ENCODE results near the gene USP16. TPM values are rescaled to one million over a fixed set of nuclear protein-coding genes. Genes with fewer than 3 reads are reported as not detected.

Gene USP16
- total and polyA plus RNA-seq, 9 donors: 32.2 to 46.9 (median 41.4) TPM

DNA sequence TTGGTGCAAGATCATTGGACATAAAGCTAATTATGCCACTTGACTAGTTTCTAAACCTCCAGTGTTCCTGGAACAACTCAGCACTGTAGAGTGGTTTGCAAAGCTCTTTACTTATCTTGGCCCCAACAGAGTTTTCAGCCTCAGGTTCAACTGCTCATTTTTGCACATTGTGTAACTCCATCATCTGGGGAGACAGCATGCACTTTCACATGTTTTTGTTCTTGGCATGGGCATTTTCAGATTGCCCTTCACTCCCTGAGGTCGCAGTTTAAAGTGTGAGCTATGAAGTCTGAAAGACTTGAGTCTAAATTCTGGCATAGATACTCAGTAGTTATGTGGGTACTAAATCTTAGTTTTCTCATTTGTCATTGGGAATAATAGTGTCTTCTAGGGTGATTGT, 5.1 kb downstream of the USP16 start:
- Histone ChIP-seq H3K27me3 (ENCODE audit: control insufficient read depth, insufficient read depth, low read length) (no peaks in the 10 kb centered on the region), H3K9me3 (replicated peaks; ENCODE audit: control insufficient read depth, low read depth, low read length) (no peaks in the 10 kb centered on the region), H3K27ac (ENCODE audit: low read length) (no peak overlapping the region), H3K4me1 (ENCODE audit: control insufficient read depth, insufficient read depth, low read length) (no peaks in the 10 kb centered on the region), H3K36me3 (ENCODE audit: control insufficient read depth, insufficient read depth, low read length) (peaks cover 27% of the 10 kb centered on the region), H3K4me3 (ENCODE audit: low read length) (no peak overlapping the region)
- DNase-seq: no peak
- no CpG with 5 or more reads among the region's 1 CpG for WGBS (ENCODE audit: insufficient coverage)

DNA sequence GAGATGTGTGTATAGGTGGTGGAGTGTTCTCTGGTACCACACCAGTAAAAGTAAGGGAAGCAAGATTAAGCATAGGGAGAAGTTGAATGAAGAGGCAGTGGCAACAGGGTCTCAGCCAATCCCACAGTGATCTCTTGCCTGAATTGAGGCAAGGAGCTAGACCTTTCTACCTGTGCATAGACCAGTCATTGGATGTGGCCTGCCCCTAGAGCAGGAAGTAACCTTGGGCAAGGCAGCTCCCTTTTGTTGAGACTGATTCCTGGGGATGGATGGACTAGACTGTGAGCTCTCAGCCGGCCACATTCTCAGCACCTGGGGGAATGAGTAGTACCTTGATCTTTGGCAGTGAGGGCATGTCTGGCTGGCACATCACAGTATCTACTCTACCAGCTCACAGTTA, 6.4 kb downstream of the USP16 start:
- no CpG with 5 or more reads among the region's 1 CpG for WGBS (ENCODE audit: insufficient coverage)
- no peak overlapping the region for H3K27ac ChIP-seq (ENCODE audit: low read length)

DNA sequence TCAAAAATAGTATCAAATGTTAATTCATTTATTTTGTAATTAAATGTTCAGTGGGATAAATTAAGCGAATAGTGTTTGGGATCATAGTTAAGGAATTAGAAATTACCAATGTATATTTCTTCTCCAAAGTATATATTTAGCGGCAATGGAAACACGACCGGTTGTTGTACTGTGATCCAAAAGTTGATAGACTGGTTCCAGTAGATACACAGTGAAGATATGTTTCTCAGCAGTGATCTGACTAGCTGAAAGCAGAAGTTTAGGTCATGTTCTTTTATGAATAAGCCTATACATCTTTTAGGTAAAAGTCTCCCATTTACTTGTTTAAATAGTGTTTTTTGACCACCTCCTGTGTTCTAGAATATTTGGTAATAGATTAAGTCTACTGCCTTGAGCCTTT, 8.8 kb downstream of the USP16 start:
- WGBS (ENCODE audit: insufficient coverage): no CpG with 5 or more reads among the region's 4 CpGs

More for the DNA sequence above, 6.4 kb downstream of the USP16 start:
- no peaks in the 10 kb centered on the region for H3K27me3 ChIP-seq (ENCODE audit: control insufficient read depth, insufficient read depth, low read length)
- peaks cover 32% of the 10 kb centered on the region for H3K36me3 ChIP-seq (ENCODE audit: control insufficient read depth, insufficient read depth, low read length)
- H3K9me3 ChIP-seq (replicated peaks; ENCODE audit: control insufficient read depth, low read depth, low read length): no peaks in the 10 kb centered on the region
- no peaks in the 10 kb centered on the region for H3K4me1 ChIP-seq (ENCODE audit: control insufficient read depth, insufficient read depth, low read length)
- H3K4me3 ChIP-seq (ENCODE audit: low read length): no peak overlapping the region
- DNase-seq: no peak

DNA sequence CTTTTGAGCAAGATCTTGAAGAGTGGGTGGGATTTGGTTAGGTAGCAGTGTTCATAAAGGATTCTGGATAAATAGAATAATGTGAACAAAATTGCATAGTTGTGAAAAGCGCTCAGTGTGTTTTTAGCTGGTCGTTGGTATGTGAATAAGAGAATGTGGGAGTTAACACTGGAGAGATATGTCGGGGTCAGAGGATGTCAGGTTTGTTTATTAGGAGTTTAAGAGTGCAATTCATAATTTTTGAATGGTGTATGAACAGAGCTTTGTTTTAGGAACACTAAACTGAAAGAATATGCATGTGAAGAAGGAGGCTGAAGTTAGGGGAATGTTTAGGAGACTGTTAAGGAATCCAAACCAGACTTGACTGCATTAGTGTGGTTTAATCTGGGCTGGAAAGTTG, 9.4 kb downstream of the USP16 start:
- H3K27me3 ChIP-seq (ENCODE audit: control insufficient read depth, insufficient read depth, low read length): no peaks in the 10 kb centered on the region
- WGBS (ENCODE audit: insufficient coverage): 93% methylated on average over 3 of the region's 3 CpGs
- no peaks in the 10 kb centered on the region for H3K4me1 ChIP-seq (ENCODE audit: control insufficient read depth, insufficient read depth, low read length)
- H3K9me3 ChIP-seq (replicated peaks; ENCODE audit: control insufficient read depth, low read depth, low read length): no peaks in the 10 kb centered on the region
- DNase-seq: no peak
- peaks cover 36% of the 10 kb centered on the region for H3K36me3 ChIP-seq (ENCODE audit: control insufficient read depth, insufficient read depth, low read length)
- no peak overlapping the region for H3K4me3 ChIP-seq (ENCODE audit: low read length)
- no peak overlapping the region for H3K27ac ChIP-seq (ENCODE audit: low read length)

More for the DNA sequence above, 8.8 kb downstream of the USP16 start:
- Histone ChIP-seq H3K27me3 (ENCODE audit: control insufficient read depth, insufficient read depth, low read length) (no peaks in the 10 kb centered on the region), H3K4me1 (ENCODE audit: control insufficient read depth, insufficient read depth, low read length) (no peaks in the 10 kb centered on the region), H3K36me3 (ENCODE audit: control insufficient read depth, insufficient read depth, low read length) (peaks cover 37% of the 10 kb centered on the region), H3K4me3 (ENCODE audit: low read length) (no peak overlapping the region), H3K9me3 (replicated peaks; ENCODE audit: control insufficient read depth, low read depth, low read length) (no peaks in the 10 kb centered on the region), H3K27ac (ENCODE audit: low read length) (no peak overlapping the region)
- no peak for DNase-seq

DNA sequence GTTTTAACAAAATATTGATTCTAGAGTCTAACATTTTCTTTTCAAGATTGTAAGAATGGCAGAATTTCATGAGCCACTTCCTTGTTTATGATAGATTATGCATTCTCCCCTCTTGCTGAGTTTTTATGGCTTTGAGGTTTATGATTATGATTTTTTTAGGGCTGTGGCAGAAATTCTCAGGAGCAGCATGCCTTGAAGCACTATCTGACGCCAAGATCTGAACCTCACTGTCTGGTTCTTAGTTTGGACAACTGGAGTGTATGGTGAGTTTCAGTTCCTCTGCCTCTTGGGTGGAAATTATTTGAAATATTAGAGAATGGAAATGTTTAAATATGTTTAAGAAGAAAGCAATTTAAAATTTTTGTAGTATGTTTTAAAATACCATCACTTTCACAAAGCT, 10.2 kb downstream of the USP16 start:
- H3K36me3 ChIP-seq (ENCODE audit: control insufficient read depth, insufficient read depth, low read length): peaks cover 32% of the 10 kb centered on the region
- no peaks in the 10 kb centered on the region for H3K9me3 ChIP-seq (replicated peaks; ENCODE audit: control insufficient read depth, low read depth, low read length)
- no peak for DNase-seq
- WGBS (ENCODE audit: insufficient coverage): 100% methylated on average over 1 of the region's 1 CpG
- H3K27me3 ChIP-seq (ENCODE audit: control insufficient read depth, insufficient read depth, low read length): no peaks in the 10 kb centered on the region
- H3K4me3 ChIP-seq (ENCODE audit: low read length): no peak overlapping the region
- no peaks in the 10 kb centered on the region for H3K4me1 ChIP-seq (ENCODE audit: control insufficient read depth, insufficient read depth, low read length)
- no peak overlapping the region for H3K27ac ChIP-seq (ENCODE audit: low read length)

DNA sequence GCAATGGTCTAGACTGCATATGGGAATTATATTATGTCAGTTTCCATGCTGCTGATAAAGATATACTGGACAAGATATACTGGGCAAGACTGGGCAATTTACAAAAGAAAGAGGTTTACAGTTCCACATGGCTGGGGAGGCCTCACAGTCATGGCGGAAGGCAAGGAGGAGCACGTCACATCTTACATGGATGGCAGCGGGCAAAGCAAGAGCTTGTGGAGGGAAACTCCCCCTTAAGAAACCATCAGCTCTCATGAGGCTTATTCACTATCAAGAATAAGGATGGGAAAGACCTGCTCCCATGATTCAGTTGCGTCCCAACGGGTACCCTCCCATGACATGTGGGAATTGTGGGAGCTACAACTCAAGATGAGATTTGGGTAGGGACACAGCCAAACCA, 27.8 kb downstream of the USP16 start:
- H3K27me3 ChIP-seq (ENCODE audit: control insufficient read depth, insufficient read depth, low read length): no peaks in the 10 kb centered on the region
- no peak for DNase-seq
- no peaks in the 10 kb centered on the region for H3K9me3 ChIP-seq (replicated peaks; ENCODE audit: control insufficient read depth, low read depth, low read length)
- peaks cover 63% of the 10 kb centered on the region for H3K36me3 ChIP-seq (ENCODE audit: control insufficient read depth, insufficient read depth, low read length)
- no peak overlapping the region for H3K4me3 ChIP-seq (ENCODE audit: low read length)
- no peaks in the 10 kb centered on the region for H3K4me1 ChIP-seq (ENCODE audit: control insufficient read depth, insufficient read depth, low read length)
- H3K27ac ChIP-seq (ENCODE audit: low read length): no peak overlapping the region
- WGBS (ENCODE audit: insufficient coverage): 100% methylated on average over 2 of the region's 5 CpGs

DNA sequence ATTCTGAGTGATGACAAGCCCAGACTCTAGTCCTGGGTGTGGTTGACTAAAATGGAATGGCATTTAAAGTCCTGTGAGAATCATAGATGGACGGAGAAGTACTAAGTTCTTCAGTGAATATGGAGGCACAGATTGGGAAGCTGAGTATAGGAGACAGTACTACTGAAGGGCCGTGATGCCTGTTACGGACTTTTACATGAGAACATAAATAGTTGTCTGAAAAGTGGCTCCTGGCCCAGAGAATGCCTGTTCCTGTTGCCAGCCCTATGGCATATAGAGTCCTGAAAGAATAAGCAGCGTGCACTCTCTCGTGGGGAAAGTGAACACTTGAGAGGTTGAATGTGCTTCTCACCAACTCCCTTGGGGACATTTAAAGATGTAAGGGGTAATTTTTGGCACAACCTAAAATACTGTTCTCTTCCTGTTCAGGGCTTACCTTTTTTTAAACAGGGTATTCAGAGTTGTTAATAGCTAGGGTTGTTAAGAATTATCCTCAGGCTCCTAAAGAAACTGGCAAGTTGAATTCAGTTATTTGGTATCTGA, 28.6 kb downstream of the USP16 start:
- Histone ChIP-seq H3K4me3 (ENCODE audit: low read length) (no peak overlapping the region), H3K9me3 (replicated peaks; ENCODE audit: control insufficient read depth, low read depth, low read length) (no peaks in the 10 kb centered on the region), H3K36me3 (ENCODE audit: control insufficient read depth, insufficient read depth, low read length) (peaks cover 64% of the 10 kb centered on the region), H3K4me1 (ENCODE audit: control insufficient read depth, insufficient read depth, low read length) (no peaks in the 10 kb centered on the region), H3K27ac (ENCODE audit: low read length) (no peak overlapping the region), H3K27me3 (ENCODE audit: control insufficient read depth, insufficient read depth, low read length) (no peaks in the 10 kb centered on the region)
- 72% methylated on average over 5 of the region's 5 CpGs for WGBS (ENCODE audit: insufficient coverage)
- DNase-seq: no peak

DNA sequence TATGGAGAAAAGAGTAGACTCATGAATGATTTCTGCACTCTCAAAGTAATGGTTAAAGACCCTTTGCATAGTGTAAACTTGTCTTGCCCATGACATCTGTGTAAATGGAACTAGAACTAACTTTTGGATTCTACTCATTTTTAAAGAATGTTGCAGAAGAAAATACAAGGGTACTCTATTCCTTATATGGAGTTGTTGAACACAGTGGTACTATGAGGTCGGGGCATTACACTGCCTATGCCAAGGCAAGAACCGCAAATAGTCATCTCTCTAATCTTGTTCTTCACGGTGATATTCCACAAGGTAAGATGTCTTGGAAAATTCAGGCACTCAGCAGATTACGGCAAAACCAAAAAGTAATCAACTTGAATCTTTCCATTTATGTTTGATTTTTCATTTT, 29.2 kb downstream of the USP16 start:
- Histone ChIP-seq H3K27me3 (ENCODE audit: control insufficient read depth, insufficient read depth, low read length) (no peaks in the 10 kb centered on the region), H3K27ac (ENCODE audit: low read length) (no peak overlapping the region), H3K4me1 (ENCODE audit: control insufficient read depth, insufficient read depth, low read length) (no peaks in the 10 kb centered on the region), H3K4me3 (ENCODE audit: low read length) (no peak overlapping the region), H3K9me3 (replicated peaks; ENCODE audit: control insufficient read depth, low read depth, low read length) (no peaks in the 10 kb centered on the region), H3K36me3 (ENCODE audit: control insufficient read depth, insufficient read depth, low read length) (peaks cover 68% of the 10 kb centered on the region)
- DNase-seq: no peak
- 100% methylated on average over 1 of the region's 4 CpGs for WGBS (ENCODE audit: insufficient coverage)

DNA sequence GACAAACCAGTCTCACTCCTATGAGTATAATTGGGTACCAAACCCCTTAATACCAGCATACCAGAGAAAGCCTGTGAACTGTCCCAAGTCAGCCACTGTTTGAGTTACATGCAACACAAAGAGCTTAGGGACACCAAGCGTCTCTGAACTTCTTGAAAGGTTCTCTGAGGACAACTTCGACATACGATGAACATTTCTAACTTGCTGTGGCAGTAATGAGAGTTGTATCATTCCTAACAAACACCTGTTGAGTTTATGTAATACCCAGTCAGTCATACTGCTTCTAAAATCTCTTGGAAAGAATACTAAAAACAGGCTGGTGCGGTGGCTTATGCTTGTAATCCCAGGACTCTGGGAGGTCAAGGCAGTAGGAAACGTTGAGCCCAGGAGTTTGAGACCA, 30.6 kb downstream of the USP16 start:
- Histone ChIP-seq H3K4me1 (ENCODE audit: control insufficient read depth, insufficient read depth, low read length) (no peaks in the 10 kb centered on the region), H3K27me3 (ENCODE audit: control insufficient read depth, insufficient read depth, low read length) (no peaks in the 10 kb centered on the region), H3K9me3 (replicated peaks; ENCODE audit: control insufficient read depth, low read depth, low read length) (no peaks in the 10 kb centered on the region), H3K4me3 (ENCODE audit: low read length) (no peak overlapping the region), H3K36me3 (ENCODE audit: control insufficient read depth, insufficient read depth, low read length) (peaks cover 61% of the 10 kb centered on the region), H3K27ac (ENCODE audit: low read length) (no peak overlapping the region)
- WGBS (ENCODE audit: insufficient coverage): no CpG with 5 or more reads among the region's 5 CpGs
- no peak for DNase-seq

DNA sequence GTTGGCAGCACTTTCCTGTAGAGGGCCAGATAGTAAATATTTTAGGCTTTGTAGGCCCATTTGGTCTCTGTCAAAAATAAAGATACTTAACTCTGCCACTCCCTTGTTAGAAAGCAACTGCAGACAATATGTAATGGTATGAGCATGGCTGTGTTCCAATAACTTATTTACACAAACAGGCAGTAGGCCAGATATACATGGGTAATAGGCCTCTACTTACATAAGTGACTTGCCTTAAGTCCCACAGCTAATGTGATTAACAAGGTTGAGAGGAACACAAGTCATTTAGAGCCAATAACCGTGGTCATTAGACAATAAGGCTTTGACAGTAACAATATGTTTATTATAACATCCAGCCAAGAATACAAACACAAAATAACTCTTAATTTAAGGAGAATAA, 31.5 kb downstream of the USP16 start:
- WGBS (ENCODE audit: insufficient coverage): no CpG with 5 or more reads among the region's 1 CpG
- Histone ChIP-seq H3K27ac (ENCODE audit: low read length) (no peak overlapping the region), H3K27me3 (ENCODE audit: control insufficient read depth, insufficient read depth, low read length) (no peaks in the 10 kb centered on the region), H3K36me3 (ENCODE audit: control insufficient read depth, insufficient read depth, low read length) (peaks cover 58% of the 10 kb centered on the region), H3K4me3 (ENCODE audit: low read length) (no peak overlapping the region), H3K4me1 (ENCODE audit: control insufficient read depth, insufficient read depth, low read length) (no peaks in the 10 kb centered on the region), H3K9me3 (replicated peaks; ENCODE audit: control insufficient read depth, low read depth, low read length) (no peaks in the 10 kb centered on the region)
- DNase-seq: no peak

DNA sequence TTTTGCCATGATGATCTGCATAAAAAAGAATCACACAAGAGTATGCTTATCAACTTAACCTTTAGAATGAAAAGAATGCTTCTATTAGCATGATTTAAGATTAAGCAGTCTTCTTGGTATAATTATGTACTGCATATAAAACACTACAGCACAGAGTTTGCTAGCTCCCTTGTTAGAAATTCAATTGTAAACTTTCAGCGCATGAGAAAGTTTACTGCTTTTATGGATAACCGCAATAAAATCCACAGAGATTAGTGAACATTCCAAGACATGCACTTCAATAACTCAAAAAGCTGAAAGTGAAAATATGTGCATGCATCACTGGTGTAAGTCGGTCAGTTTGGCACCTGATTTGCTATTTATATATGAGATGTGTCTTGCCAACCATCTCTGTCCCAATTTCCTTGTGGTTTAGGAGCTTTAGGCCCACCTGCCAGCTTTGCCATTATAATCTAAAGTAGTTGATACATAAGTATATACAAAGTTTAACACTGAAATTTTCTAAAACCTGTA, 32.1 kb downstream of the USP16 start:
- WGBS (ENCODE audit: insufficient coverage): no CpG with 5 or more reads among the region's 3 CpGs
- DNase-seq: no peak
- H3K4me1 ChIP-seq (ENCODE audit: control insufficient read depth, insufficient read depth, low read length): no peaks in the 10 kb centered on the region
- no peaks in the 10 kb centered on the region for H3K27me3 ChIP-seq (ENCODE audit: control insufficient read depth, insufficient read depth, low read length)
- no peak overlapping the region for H3K4me3 ChIP-seq (ENCODE audit: low read length)
- no peak overlapping the region for H3K27ac ChIP-seq (ENCODE audit: low read length)
- no peaks in the 10 kb centered on the region for H3K9me3 ChIP-seq (replicated peaks; ENCODE audit: control insufficient read depth, low read depth, low read length)
- peaks cover 58% of the 10 kb centered on the region for H3K36me3 ChIP-seq (ENCODE audit: control insufficient read depth, insufficient read depth, low read length)

All from muscle of leg (tissue), 11 donors.